IMR-90 (cell line): ENCODE measurements around the gene SRGAP3.

Source experiments
- CHD1 ChIP-seq: IDR thresholded peaks from 2 replicates; pipeline ENCODE4 v1.6.1; 2012; ENCODE audit warnings: low read depth, low read length, improper control_type of control experiment
- POLR2A ChIP-seq: IDR thresholded peaks from 2 replicates; pipeline ENCODE4 v1.6.1; 2012; ENCODE audit warnings: mild to moderate bottlenecking, low read depth, low read length
- TF ChIP-seq, protein P1 (sequence below): fragments of 150-350 bp; IDR thresholded peaks from 2 replicates; pipeline ENCODE4 v1.6.1; 2017; ENCODE audit warnings: mild to moderate bottlenecking, antibody characterized with exemption, low read length, low read depth
- TF ChIP-seq, protein P2 (sequence below): conservative IDR thresholded peaks from 2 replicates; pipeline ENCODE4 v1.5.1; 2012; ENCODE audit warnings: mild to moderate bottlenecking, low read depth, low read length, improper control_type of control experiment

DNA sequence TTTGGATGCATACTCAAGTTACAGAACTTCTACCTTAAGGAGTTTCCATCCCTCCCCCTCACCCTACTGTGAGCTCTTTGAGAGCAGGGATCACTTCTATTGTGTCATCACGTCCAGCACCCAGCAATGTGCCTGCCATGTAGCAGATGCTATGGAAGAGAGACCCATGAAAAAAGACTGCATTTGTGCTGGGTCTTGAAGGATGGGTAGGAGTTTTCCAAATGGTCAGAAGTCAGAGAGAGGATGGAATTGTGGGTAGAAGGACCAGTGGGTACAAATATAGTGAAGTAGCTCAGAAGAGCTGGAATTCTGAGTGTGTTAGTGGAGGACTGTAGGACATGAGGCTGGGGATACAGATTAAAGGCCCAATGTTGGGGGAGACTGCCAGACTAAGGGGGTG lies 141.7 kb downstream of the SRGAP3 start:
- TF ChIP-seq, protein P1, sequence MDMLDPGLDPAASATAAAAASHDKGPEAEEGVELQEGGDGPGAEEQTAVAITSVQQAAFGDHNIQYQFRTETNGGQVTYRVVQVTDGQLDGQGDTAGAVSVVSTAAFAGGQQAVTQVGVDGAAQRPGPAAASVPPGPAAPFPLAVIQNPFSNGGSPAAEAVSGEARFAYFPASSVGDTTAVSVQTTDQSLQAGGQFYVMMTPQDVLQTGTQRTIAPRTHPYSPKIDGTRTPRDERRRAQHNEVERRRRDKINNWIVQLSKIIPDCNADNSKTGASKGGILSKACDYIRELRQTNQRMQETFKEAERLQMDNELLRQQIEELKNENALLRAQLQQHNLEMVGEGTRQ = no peak
- TF ChIP-seq, protein P2, sequence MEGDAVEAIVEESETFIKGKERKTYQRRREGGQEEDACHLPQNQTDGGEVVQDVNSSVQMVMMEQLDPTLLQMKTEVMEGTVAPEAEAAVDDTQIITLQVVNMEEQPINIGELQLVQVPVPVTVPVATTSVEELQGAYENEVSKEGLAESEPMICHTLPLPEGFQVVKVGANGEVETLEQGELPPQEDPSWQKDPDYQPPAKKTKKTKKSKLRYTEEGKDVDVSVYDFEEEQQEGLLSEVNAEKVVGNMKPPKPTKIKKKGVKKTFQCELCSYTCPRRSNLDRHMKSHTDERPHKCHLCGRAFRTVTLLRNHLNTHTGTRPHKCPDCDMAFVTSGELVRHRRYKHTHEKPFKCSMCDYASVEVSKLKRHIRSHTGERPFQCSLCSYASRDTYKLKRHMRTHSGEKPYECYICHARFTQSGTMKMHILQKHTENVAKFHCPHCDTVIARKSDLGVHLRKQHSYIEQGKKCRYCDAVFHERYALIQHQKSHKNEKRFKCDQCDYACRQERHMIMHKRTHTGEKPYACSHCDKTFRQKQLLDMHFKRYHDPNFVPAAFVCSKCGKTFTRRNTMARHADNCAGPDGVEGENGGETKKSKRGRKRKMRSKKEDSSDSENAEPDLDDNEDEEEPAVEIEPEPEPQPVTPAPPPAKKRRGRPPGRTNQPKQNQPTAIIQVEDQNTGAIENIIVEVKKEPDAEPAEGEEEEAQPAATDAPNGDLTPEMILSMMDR = no peak
- TF ChIP-seq POLR2A (no peak), CHD1 (no peak)
